ENCODE data around the gene CEP152.

Gene CEP152

DNA sequence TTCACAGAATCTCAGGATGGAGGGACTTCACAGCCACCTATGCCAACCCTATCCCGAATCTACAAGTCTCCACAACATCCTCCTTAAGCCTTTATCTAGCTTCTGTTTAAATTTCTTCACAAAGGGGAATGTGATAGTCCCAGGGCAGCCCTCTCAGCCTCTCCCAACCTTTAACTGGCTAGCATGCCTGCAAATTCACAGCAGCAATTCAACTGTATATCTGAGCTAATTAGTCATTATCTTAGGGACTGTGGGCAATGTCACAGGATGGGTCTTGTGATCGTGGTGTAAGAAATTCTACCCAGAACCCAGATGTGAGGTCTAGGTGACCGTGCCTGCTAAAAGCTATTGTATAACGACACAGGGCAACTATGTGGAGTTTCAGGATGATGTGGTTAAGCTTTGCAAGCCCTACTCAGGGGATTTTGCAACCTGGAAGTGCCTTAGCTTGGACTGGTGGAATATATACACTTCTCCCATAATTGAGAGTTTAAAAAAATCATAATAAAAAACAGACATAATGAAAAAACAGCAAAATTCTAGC, 99.8 kb downstream of the CEP152 start:
- no peak for DNase-seq (ENCODE audit: low read depth in 2 of 2)

GRCh38 chr15:48708641-48709040, 102.2 kb downstream of the CEP152 start:
- DNase-seq (ENCODE audit: low read depth in 2 of 2) = no peak

DNA sequence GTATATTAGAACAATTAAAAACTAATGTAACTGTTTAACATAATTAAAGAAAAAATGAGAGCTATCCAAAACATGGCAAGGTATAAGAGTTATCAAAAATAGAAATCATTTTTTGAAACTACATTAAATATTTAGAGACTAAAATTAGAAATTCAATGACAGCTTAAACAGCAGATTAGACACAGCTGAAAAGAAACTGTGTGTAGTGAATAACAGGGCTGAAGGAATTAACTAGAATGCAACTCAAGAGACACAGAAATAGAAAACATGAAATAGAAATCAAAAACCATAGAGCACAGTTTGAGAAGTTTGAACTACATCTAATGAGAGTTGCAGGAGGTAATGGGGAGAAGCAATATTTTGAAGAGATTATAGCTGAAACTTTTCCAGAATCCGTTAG, 105.5 kb downstream of the CEP152 start:
- no peak for DNase-seq (ENCODE audit: low read depth in 2 of 2)

DNA sequence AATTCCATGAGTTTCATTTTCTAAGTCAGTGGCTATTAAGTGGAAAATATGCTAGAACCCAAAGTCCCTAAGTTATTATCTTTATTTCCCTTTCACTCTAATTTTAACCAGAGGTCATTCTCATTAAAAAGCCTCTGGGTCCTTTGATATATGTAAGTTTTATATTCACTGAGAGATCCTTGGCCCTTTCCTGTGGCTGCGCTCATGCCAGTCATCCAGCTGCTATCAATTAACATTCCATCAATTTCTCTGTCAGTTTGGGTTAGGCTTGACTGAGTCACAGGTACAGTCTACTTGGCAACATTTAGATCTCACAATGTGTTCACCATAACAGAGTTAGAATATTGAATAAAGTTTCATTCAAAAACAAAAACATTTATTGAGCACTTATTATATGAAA, 107.3 kb downstream of the CEP152 start:
- no peak for DNase-seq (ENCODE audit: low read depth in 2 of 2)

DNA sequence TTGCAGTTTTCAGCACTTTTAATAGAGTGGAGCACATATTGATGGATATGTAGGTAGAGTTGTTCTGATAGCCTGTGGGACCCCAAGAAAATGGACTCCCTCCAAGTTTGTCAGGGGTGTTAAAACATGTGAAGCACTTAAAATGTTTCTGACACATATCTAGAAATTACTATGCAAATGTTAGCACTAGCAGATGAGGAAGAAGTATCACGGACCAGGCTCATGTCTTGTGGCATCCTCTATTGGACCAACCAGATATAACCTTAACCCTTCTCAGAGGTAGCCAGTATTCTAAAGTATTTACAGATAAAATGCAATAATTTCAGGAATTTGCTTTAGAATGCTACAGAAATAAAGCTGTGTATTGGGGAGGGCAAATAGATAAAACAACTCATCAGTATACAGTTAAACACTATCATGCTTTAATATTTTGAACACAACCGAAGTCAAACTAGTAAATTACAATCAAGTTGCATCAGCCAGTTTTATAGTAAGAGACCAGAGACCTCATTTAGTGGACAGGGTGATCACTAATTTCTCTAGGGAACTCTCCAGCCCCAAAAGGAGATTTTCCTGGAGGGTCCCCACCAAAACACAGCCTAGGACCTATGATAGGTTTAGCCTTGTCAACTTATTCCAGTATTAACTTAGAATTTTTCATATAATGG, 108.2 kb downstream of the CEP152 start:
- no peak for DNase-seq (ENCODE audit: low read depth in 2 of 2)

GRCh38 chr15:48696627-48697312, 114.1 kb downstream of the CEP152 start:
- no peak for DNase-seq (ENCODE audit: low read depth in 2 of 2)

DNA sequence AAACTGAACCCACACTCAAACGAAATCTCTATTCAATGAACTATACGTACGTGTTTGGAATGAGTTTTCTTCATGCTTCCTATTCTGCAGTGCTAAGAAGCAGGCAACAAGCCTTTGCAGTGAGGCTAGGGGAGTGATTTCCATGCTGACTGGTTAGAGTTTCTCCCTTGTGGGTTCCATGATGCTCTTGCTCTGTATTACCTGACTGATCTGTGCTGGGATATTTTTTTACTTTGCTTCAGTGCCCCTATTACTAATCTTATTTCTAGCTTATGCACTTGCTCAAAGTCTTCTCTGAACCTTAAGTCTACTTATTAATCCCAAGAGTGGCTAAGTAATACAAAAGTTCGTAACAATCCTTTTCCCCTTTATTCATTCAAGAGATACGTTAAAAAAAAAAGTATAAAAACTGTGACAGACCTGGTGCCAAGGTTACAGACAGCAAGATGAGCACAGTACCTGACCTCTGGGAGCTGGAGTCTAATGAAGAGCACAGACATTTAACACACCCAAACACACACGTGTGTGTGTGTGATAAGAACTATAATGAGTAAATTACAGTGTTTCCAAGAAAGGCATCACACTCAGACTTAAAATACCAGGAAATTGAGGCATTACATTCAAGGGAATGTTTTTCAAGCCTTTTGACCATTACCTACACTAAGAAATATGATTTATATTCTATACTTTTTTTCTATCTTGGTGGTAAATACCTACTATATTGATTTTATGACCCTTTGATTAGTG, 114.9 kb downstream of the CEP152 start:
- no peak for DNase-seq (ENCODE audit: low read depth in 2 of 2)

DNA sequence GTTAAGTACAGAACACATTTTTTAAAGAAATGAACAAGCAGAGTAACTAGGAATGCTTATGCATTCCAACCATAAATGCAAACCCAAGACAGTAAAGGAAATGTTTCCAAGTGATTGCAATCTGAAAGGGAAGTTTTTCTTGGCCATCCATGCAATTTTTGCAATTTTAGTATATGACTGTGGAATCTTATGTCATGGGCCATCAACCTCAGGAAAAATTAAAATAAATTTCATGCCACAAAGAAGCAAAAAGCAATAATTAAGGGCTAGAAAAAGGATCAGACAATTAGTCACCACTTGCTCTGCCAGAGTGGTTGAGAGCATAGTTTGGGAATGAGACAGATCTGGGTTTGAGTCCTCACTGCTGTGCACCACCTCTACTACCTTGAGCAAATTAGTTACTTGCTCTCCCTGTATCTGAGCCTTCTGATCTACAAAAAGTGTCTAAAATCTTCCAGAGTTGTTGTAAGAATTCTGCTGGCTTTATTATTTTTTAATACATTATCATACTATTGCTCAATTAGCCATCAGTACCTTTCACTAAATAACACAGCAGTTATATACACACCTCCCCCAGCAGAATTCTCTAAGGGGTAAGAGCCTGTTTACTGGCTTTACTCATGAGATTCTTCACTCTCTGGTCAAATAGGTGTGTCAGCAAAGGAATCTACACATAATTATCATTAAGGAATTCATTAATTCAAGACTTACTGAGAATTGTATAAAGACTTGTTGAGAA, 115.6 kb downstream of the CEP152 start:
- DNase-seq (ENCODE audit: low read depth in 2 of 2) = no peak

GRCh38 chr15:48693484-48693883, 117.4 kb downstream of the CEP152 start:
- DNase-seq (ENCODE audit: low read depth in 2 of 2) = no peak

DNA sequence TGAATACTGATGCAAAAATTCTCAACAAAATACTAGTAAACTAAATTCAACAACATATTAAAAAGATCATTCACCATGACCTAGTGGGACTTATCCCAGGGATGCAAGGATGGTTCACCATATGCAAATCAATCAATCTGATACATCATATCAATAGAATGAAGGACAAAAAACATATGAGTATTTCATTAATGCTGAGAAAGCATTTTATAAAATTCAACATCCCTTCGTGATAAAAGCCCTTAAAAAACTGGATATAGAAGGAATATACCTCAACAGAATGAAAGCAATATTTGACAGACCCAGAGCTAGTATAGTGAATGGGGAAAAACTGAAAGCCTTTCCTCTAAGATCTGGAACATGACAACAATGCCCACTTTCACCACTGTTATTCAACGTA, 122.4 kb downstream of the CEP152 start:
- DNase-seq (ENCODE audit: low read depth in 2 of 2) = no peak
